Measurements from ENCODE around the gene ETV3L.

ETV3L gene

DNA sequence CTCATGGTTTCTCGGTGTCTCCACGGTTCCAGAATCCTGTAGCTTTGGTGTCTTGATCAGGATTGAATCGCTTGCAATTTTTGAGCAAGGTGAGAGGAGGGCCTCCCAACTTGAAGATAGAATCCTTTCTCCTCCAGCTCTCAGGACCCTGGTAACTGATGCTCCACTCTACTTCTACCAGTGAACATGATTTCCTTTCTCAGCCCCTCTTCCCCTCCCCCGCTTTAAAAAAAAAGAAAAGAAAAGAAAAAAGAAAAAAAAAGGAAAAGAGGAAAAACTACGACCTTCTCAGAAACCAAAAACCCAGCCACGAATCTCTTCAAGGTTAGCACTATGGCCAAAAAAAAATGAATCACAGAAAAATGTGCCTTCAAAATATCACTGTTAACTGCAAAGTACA is 55.3 kb downstream of the ETV3L start:
- H3K4me3 ChIP-seq (ENCODE audit: extremely low read depth, insufficient read depth, low read length, poor library complexity, severe bottlenecking), result peak overlapping the region; percentile 60
- peaks cover 15% of the 10 kb centered on the region for H3K36me3 ChIP-seq (ENCODE audit: control insufficient read depth, insufficient read depth, low read length)
- no peak overlapping the region for H3K27ac ChIP-seq (ENCODE audit: low read depth, low read length, severe bottlenecking)
- H3K4me1 ChIP-seq (ENCODE audit: control insufficient read depth, insufficient read depth, low read length, poor library complexity, severe bottlenecking), result peaks cover 12% of the 10 kb centered on the region
- WGBS, 2 experiments (ENCODE audit: insufficient coverage in 2 of 2), result 18 to 29% methylated on average over 3 to 4 of the region's 6 CpGs
- H3K9me3 ChIP-seq (ENCODE audit: control insufficient read depth, low read length), result no peaks in the 10 kb centered on the region

DNA sequence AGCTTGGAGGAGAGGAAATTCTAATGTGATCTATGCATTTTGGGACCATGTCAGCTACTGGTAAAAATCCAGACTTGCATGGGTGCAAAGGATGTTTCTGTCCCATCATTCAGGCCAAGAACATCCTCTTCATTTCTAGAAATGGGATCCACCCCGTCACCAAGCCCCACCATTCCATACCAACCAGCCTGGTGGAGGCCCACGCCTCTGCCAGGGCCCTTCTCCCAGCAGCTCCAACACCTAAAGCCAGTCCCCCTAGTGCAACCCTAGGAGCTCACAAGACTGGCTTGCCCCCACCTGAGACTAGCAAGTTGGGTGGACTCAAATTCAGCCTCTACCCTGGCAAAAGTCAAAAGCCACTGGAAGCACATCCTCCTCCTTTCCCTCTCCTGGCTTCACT is 55.9 kb downstream of the ETV3L start:
- Histone ChIP-seq H3K27ac (ENCODE audit: low read depth, low read length, severe bottlenecking) (no peak overlapping the region), H3K9me3 (ENCODE audit: control insufficient read depth, low read length) (no peaks in the 10 kb centered on the region), H3K36me3 (ENCODE audit: control insufficient read depth, insufficient read depth, low read length) (peaks cover 21% of the 10 kb centered on the region), H3K4me3 (ENCODE audit: extremely low read depth, insufficient read depth, low read length, poor library complexity, severe bottlenecking) (peak overlapping the region; percentile 60), H3K4me1 (ENCODE audit: control insufficient read depth, insufficient read depth, low read length, poor library complexity, severe bottlenecking) (peaks cover 12% of the 10 kb centered on the region)
- WGBS, 2 experiments (ENCODE audit: insufficient coverage in 2 of 2), result 63 to 93% methylated on average over 2 of the region's 2 CpGs

DNA sequence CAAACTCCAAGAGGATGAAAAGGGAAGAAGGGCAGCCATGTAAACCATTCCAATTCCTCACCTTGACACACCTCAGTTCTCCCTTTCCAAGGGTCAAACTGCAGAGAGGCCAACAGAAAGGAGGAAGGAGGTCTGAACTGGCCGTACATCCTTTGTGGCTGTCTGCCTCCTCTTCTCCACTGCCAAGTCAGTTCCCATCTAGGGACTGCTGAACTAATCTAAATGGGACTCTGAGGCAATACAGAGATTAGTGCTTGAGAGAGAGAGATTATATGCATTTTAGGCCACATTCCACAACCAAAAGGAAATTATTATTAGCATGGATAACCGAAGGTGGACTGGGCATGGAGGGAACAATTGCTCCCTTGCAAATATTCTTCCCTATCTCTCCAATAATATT is 56.8 kb downstream of the ETV3L start:
- no peaks in the 10 kb centered on the region for H3K9me3 ChIP-seq (ENCODE audit: control insufficient read depth, low read length)
- no peak overlapping the region for H3K4me3 ChIP-seq (ENCODE audit: extremely low read depth, insufficient read depth, low read length, poor library complexity, severe bottlenecking)
- peaks cover 21% of the 10 kb centered on the region for H3K36me3 ChIP-seq (ENCODE audit: control insufficient read depth, insufficient read depth, low read length)
- H3K27ac ChIP-seq (ENCODE audit: low read depth, low read length, severe bottlenecking), result no peak overlapping the region
- peaks cover 12% of the 10 kb centered on the region for H3K4me1 ChIP-seq (ENCODE audit: control insufficient read depth, insufficient read depth, low read length, poor library complexity, severe bottlenecking)
- WGBS, 2 experiments (ENCODE audit: insufficient coverage in 2 of 2), result no CpG with 5 or more reads among the region's 2 CpGs
